OCI-LY1 (cell line): ENCODE data around the gene MNAT1.

Experiments
- H2AFZ ChIP-seq: fragments of 200-600 bp; sonication (generic), shearing (Covaris generic); 2 replicates; pipeline ENCODE4 v1.6.0; 2014; ENCODE audit warnings: antibody characterized with exemption, mild to moderate bottlenecking, low read length
- H3F3A ChIP-seq: fragments of 200-600 bp; sonication (generic), shearing (Covaris generic); 2 replicates; pipeline ENCODE4 v1.6.0; 2014; ENCODE audit warnings: mild to moderate bottlenecking, antibody characterized with exemption, low read length, moderate library complexity; ENCODE audit not compliant: insufficient read depth
- H3K27ac ChIP-seq: fragments of 200-600 bp; sonication (generic); 2 replicates; pipeline ENCODE4 v1.5.1; 2014; ENCODE audit warnings: low read length, mixed run types, mild to moderate bottlenecking, low read depth; ENCODE audit not compliant: poor library complexity, severe bottlenecking
- H3K27me3 ChIP-seq: fragments of 200-600 bp; sonication (generic); 2 replicates; pipeline ENCODE4 v1.6.0; 2014; ENCODE audit warnings: antibody characterized with exemption, mild to moderate bottlenecking, low read length, moderate library complexity; ENCODE audit not compliant: insufficient read depth
- H3K36me3 ChIP-seq: fragments of 200-600 bp; sonication (generic); 2 replicates; pipeline ENCODE4 v1.6.1; 2014; ENCODE audit warnings: mild to moderate bottlenecking, antibody characterized with exemption, low read length, moderate library complexity, mixed read lengths; ENCODE audit not compliant: insufficient read depth
- H3K4me1 ChIP-seq: fragments of 200-600 bp; sonication (generic); 2 replicates; pipeline ENCODE4 v1.5.1; 2014; ENCODE audit warnings: mild to moderate bottlenecking, low read length, moderate library complexity; ENCODE audit not compliant: insufficient read depth, severe bottlenecking
- H3K4me2 ChIP-seq: fragments of 200-600 bp; sonication (generic), shearing (Covaris generic); 2 replicates; pipeline ENCODE4 v1.6.1; 2014; ENCODE audit warnings: low read length
- H3K4me3 ChIP-seq: fragments of 200-600 bp; sonication (generic); 2 replicates; pipeline ENCODE4 v1.5.1; 2014; ENCODE audit warnings: low read length, low read depth, mild to moderate bottlenecking, mixed read lengths; ENCODE audit not compliant: poor library complexity, severe bottlenecking
- H3K79me2 ChIP-seq: fragments of 200-600 bp; shearing (Covaris generic); 2 replicates; pipeline ENCODE4 v1.6.1; 2016; ENCODE audit warnings: mixed run types, low read length, mixed read lengths; ENCODE audit not compliant: insufficient read depth
- H3K9ac ChIP-seq: fragments of 200-600 bp; sonication (generic), shearing (Covaris generic); 2 replicates; pipeline ENCODE4 v1.6.1; 2014; ENCODE audit warnings: mild to moderate bottlenecking, low read length, mixed read lengths
- H3K9me2 ChIP-seq: fragments of 200-600 bp; sonication (generic), shearing (Covaris generic); 2 replicates; pipeline ENCODE4 v1.6.1; 2014; ENCODE audit warnings: low read depth, mild to moderate bottlenecking, low read length, mixed read lengths
- H3K9me3 ChIP-seq: fragments of 200-600 bp; shearing (Covaris generic); 2 replicates; pipeline ENCODE4 v1.6.1; 2014; ENCODE audit warnings: low read length, mixed read lengths
- H4K20me1 ChIP-seq: fragments of 200-600 bp; sonication (generic), shearing (Covaris generic); 2 replicates; pipeline ENCODE4 v1.6.0; 2016; ENCODE audit warnings: mild to moderate bottlenecking, low read length; ENCODE audit not compliant: insufficient read depth
- CTCF ChIP-seq: fragments of 200-600 bp; sonication (generic), shearing (Covaris generic); IDR thresholded peaks from 2 replicates; pipeline ENCODE4 v1.5.1; 2017; ENCODE audit warnings: mild to moderate bottlenecking, antibody characterized with exemption, low read length, moderate library complexity, mixed read lengths
- EZH2 ChIP-seq: fragments of 200-600 bp; sonication (generic), shearing (Covaris generic); IDR thresholded peaks from 2 replicates; pipeline ENCODE4 v1.8.0; 2017; ENCODE audit warnings: borderline replicate concordance, mixed run types, mild to moderate bottlenecking, antibody characterized with exemption, low read length, moderate library complexity, mixed read lengths

Gene MNAT1

DNA sequence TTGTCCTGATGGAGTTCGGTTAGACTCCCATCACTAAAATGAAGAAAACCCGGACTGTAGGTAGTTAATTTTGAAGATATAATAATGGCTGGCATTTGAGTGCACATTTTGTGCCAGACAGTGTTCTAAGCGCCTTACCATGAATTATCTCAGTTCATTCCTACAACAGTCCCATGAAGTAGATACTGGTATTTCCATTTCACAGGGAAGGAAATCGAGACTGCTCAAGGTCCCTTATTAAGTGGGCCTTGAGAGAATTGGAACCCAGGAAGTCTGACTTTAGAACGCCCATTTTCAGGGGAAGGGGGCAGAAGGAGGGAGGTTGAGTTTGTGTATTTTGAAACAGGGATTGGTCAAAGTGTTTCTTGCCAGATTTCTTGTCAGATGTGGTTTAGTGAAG lies 855 bp downstream of the MNAT1 start:
- H3K4me3 ChIP-seq = peak overlapping the region; percentile 100
- H3K27ac ChIP-seq = no peak overlapping the region

DNA sequence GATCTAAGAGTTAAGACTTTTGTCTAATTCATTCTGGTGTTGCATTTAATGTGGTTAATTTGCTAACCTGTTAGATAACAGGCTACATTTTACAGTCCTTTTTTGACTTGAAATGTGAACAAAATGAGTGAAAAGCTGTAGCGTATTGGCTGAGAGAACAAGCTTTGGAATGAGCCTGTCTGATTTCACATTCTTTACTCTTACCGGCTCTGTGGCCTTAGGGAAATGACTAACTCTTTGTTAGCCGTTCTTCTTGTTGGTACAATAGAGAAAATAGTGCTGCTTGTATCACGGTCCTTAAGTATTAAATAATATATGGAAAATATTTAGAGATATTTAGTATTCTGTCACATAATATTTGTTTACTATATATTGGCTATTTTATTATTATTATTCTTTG lies 1.9 kb downstream of the MNAT1 start:
- peaks cover 21% of the 10 kb centered on the region for H3K4me1 ChIP-seq
- no peak overlapping the region for H3K9ac ChIP-seq
- H3K79me2 ChIP-seq = peaks cover 49% of the 10 kb centered on the region
- H3K36me3 ChIP-seq = no peaks in the 10 kb centered on the region
- H3K4me2 ChIP-seq = peak overlapping the region; percentile 80
- H2AFZ ChIP-seq = no peak overlapping the region
- H3K4me3 ChIP-seq = peak overlapping the region; percentile 100
- no peaks in the 10 kb centered on the region for H3K9me3 ChIP-seq
- H3K27me3 ChIP-seq = no peaks in the 10 kb centered on the region
- no peaks in the 10 kb centered on the region for H3F3A ChIP-seq
- H3K27ac ChIP-seq = no peak overlapping the region
- H3K9me2 ChIP-seq = no peaks in the 10 kb centered on the region
- TF ChIP-seq CTCF (no peak), EZH2 (no peak)
- no peaks in the 10 kb centered on the region for H4K20me1 ChIP-seq

More for the DNA sequence above, 855 bp downstream of the MNAT1 start:
- Histone ChIP-seq H3K4me1 (peaks cover 21% of the 10 kb centered on the region), H3K4me2 (peak overlapping the region; percentile 80), H3K9me2 (no peaks in the 10 kb centered on the region), H3K36me3 (no peaks in the 10 kb centered on the region), H2AFZ (no peak overlapping the region), H4K20me1 (no peaks in the 10 kb centered on the region), H3K9me3 (no peaks in the 10 kb centered on the region), H3K27me3 (no peaks in the 10 kb centered on the region), H3K79me2 (peaks cover 43% of the 10 kb centered on the region), H3F3A (no peaks in the 10 kb centered on the region), H3K9ac (peak overlapping the region; percentile 98)
- TF ChIP-seq CTCF = no peak
- TF ChIP-seq EZH2 = no peak

DNA sequence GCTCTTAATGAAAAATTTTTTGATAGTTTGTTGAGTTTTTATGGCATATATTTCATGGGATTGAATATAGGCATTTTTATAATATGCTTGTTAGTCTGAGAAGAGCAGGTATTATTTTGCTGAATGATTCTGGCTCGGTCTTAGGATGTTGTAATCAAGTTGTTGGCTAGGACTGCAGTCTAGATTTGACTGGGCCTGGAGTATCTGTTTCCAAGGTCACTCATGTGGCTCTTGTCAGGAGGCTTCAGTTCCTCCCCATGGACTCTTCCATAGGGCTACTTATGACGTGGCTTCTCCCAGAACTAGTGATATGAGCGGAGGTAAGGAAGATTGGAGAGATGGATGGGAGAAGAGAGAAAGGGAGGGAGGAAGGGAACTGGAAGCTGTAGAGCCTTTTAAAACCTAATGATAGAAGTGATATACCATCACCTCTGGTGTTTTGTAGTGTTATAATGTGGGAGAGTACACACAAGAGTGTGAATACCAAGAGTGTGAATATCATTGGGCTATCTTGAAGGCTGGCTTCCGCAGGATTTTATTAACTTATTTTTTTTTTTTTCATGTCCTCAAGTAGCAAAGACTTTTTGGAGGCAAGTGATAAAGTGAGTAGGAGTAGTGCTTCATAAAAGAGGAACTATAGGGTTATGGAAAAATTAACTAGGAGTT lies 4.4 kb downstream of the MNAT1 start:
- Histone ChIP-seq H3F3A (no peaks in the 10 kb centered on the region), H3K36me3 (no peaks in the 10 kb centered on the region), H2AFZ (no peak overlapping the region), H3K9me3 (peaks cover 4% of the 10 kb centered on the region; the same call in 1 of the 2 replicates), H3K4me3 (no peak overlapping the region), H3K9ac (no peak overlapping the region), H3K4me1 (peaks cover 21% of the 10 kb centered on the region), H3K9me2 (no peaks in the 10 kb centered on the region), H3K27ac (no peak overlapping the region), H3K27me3 (no peaks in the 10 kb centered on the region), H4K20me1 (no peaks in the 10 kb centered on the region), H3K79me2 (peaks cover 70% of the 10 kb centered on the region), H3K4me2 (no peak overlapping the region)
- no peak for TF ChIP-seq CTCF
- TF ChIP-seq EZH2 = no peak
